Renal cortex interstitium (tissue), 11 donors: ENCODE data around the gene C19orf47. TPM values are rescaled to one million over a fixed set of nuclear protein-coding genes. Genes with fewer than 3 reads are reported as not detected.
A peak's percentile ranks its signal among the peaks of the same experiment; 100 is the strongest.
"Not testable (repeated sequence)": the region's sequence is repeated elsewhere in the genome, so short reads cannot be mapped to it uniquely, and the experiment has no call there.

Source experiments
- DNase-seq, 11 donors: peaks; one replicate each; pipeline ENCODE4 v3.0.0-alpha.2; 2013; ENCODE audit warnings: low read depth in 9 of 11, low spot score in 4 of 11; ENCODE audit errors: extremely low read depth in 1 of 11
- polyA plus RNA-seq, 3 donors: library from polyadenylated mRNA; unstranded; fragments of 120-200 nt; gene quantifications; one replicate each; pipeline ENCODE4 v1.2.1, GENCODE V29; 2013; ENCODE audit not compliant: insufficient read length in 3 of 3

The C19orf47 gene
- polyA plus RNA-seq, 3 donors = 8.3 to 18.0 (median 14.5) TPM

DNA sequence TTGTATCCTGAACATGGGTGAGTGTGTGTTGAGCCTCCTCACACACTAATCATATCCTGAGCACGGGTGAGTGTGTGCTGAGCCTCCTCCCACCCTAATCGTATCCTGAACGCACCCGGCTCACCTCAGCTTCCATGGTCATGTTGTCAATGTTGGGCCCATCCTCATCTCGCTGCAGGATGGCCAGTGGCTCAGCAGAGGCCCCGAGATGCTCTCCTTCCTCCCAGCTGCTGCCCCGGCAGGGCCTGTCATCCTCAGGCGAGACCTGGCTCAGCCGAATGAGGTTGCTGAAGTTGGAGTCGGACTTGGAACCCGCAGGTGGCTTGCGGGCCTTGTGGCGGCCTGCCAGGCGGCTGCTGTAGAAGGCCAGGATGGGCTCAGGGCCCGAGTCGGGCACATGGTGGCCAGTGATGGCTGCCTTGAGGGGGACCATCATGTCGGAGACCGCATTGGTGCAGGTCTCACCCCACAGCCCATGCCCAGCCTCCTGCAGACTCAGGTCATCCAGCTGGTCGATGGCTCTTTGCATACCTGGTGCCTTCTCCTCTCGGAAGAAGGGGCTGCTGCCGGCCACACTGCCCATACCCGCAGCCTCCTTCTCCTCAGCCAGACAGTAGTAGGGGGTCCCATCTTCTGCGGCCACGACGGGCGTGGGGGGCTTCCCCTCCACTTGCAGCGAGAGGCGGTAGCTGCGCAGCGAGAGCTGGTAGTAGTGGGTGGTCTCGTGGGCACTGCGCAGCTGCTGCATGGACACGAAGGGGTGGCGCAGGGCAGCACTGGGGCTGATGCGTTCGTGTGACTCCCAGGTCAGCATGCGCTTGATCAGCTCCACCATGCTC is 32.2 kb upstream of the C19orf47 start:
- DNase-seq = no peak

DNA sequence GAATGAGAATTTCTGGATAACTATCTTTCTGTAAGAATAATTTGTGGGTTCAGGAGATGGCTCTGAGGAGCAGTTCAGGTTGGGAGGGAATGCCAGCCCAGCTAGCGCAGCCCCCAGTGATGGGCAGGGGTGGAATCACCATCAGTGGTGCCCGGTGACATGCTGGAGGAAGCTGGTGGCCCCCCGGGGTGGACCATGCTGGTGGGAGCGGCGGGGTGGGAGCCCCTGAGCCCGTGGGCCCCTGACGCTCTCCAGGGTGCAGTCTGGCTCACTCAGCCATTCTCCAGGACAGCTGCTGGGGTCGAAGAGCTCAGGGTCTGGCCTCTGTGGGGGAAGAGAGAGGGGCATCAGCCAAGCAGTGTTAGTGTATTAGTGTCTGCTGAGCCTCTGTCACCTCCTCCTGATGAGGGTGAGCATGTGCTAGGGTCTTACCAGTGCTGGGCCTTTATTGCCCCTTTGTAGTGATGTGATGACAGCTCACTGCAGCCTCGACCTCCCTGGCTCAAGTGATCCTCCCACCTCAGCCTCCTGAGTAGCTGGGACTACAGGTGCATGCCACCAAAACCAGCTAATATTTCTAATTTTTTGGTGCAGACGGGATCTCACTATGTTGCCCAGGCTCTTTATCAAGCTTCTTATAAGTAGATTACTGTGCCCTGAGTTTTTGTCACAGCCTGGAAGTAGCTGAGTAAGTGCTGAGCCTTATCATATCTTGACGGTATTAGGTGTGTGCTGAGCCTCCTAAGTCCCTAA is 31.4 kb upstream of the C19orf47 start:
- no peak for DNase-seq

DNA sequence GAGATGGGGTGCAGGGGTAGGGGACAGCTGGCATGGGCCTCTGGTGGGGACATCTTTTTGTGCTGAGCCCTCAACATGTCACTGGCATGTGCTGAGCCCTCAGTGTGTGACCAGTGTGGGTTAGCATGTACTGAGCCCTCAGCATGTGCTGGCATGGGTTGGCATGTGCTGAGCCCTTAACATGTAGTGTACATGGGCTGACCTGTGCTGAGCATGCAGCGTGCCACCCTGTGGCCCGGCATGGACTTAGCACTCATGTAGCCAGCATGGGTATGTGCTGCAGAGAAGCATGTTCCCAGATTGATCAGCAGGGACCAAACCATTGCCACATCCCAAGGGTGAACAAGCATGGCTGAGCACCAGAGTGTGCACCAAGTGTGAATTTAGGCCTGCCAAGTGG is 30.3 kb upstream of the C19orf47 start:
- DNase-seq = no peak

DNA sequence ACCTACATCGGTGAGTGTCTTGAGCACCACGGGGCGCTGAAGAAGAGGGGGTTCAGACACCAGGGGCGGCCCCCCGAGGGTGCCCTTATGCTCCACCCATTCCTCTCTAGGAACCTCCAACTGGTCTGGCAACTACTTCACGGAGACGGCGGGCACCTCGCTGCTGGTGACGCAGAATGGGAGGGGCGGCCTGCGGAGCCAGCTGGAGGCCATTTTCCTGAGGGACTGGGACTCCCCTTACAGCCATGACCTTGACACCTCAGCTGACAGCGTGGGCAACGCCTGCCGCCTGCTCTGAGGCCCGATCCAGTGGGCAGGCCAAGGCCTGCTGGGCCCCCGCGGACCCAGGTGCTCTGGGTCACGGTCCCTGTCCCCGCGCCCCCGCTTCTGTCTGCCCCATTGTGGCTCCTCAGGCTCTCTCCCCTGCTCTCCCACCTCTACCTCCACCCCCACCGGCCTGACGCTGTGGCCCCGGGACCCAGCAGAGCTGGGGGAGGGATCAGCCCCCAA is 29.7 kb upstream of the C19orf47 start:
- no peak for DNase-seq

DNA sequence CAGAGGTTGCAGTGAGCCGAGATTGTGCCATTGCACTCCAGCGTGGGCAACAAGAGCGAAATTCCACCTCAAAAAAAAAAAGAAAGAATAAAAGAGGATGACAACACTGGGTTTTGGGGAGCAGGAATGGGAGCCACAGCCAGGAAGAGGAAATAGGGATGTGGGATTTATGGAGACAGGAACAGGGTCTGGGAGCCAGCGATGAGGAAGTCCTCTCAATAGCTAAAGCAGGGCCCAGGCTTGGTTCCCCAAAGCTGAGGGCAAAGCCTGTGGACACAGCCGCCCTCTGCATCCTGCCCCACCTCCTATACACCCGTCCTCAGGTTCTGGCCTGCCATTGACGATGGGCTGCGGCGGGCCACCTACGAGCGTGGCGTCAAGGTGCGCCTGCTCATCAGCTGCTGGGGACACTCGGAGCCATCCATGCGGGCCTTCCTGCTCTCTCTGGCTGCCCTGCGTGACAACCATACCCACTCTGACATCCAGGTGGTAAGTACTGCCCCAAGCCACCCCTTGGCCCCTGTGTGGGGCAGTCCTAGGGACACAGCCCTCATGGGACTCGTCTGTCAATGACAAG is 28.2 kb upstream of the C19orf47 start:
- no peak for DNase-seq

DNA sequence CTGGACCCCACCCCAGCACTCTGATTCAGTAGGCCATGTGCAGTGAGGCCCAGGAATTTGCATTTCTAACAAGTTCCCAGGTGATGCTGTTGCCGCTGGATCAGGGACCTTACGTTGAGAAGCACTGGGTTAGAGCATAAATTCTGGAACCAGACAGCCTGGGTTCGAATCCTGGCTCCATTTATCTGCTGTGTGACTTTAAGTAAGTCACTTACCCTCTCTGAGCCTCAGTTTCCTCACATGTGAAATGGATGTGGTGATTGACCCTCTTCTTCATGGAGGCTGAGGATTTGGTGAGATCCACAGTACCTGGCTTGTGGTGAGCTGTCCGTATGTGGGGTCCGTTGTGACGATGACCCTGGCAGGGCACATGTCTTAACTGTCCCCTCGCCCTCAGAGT is 25.9 kb upstream of the C19orf47 start:
- no peak for DNase-seq

DNA sequence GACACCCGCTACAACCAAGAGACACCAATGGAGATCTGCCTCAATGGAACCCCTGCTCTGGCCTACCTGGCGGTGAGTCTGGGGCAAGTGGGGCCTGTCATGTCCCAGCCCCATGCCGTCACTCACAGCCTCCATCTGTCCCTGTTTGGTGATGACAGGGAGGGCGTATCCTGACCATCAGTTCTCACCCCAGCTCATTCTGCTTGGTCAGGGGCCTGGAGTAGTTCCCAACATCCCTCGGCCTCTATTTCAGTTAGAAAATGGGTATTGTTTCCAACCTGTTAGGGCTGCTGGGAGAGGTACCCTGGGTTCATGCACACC is 23.6 kb upstream of the C19orf47 start:
- DNase-seq = no peak

DNA sequence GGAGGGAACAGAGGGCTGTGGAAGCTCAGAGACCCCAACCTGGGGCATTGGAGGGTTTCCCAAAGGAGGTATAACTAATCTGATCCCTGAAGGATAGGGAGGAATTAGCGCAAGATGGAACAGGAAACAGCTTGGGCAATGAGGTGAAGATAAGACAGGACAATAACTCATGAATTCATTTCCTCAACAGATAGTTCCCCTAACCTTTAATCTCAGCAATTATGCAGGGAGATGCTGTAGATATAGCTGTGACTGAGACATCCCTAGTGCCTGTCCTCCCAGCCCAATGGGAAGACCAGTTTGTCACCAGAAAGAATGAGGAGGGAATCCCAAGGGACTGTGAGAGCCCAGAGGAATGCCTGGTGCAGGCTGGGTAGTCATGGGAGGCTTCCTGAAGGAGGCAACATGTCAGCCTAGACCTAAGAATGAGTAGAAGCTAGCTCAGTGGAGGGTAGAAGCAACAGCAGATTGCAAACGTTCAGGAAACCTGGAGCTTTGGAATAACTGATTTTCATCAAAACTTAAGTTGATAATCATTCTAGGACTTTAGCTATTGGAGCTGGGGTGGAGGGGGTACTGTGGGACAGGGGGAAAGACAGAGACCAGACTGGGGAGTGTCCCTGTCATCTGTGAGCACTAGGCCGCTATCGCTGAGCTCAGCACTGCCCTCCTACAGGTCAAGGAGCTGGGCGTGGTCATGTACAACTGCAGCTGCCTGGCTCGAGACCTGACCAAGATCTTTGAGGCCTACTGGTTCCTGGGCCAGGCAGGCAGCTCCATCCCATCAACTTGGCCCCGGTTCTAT is 23.0 kb upstream of the C19orf47 start:
- no peak for DNase-seq

DNA sequence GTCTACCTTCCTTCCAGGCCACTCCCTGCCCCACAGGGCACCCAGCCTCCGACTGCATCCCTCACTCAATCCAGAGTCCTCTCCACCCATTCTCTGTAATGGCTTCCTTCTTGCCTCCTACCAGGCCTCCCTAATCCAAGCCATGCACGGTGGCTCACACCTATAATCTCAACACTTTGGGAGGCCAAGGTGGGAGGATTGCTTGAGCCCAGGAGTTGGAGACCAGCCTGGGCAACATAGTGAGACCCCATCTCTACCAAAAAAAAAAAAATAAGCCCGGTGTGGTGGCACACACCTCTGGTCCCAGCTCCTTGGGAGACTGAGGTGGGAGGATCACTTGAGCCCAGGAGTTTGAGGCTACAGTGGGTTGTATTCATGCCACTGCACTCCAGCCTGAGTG is 22.1 kb upstream of the C19orf47 start:
- DNase-seq = not testable (repeated sequence)

DNA sequence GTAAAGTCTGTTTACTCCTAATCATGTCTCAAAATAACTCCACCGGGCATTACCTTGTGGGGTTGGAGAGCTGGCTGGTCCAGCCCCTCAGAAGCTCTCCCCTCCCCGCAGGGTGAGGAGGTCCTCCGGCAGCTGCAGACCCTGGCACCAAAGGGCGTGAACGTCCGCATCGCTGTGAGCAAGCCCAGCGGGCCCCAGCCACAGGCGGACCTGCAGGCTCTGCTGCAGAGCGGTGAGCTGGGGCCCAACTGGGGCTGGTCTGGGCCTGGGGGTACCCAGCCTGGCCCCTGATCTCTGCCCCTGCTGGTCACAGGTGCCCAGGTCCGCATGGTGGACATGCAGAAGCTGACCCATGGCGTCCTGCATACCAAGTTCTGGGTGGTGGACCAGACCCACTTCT is 21.6 kb upstream of the C19orf47 start:
- DNase-seq = no peak

DNA sequence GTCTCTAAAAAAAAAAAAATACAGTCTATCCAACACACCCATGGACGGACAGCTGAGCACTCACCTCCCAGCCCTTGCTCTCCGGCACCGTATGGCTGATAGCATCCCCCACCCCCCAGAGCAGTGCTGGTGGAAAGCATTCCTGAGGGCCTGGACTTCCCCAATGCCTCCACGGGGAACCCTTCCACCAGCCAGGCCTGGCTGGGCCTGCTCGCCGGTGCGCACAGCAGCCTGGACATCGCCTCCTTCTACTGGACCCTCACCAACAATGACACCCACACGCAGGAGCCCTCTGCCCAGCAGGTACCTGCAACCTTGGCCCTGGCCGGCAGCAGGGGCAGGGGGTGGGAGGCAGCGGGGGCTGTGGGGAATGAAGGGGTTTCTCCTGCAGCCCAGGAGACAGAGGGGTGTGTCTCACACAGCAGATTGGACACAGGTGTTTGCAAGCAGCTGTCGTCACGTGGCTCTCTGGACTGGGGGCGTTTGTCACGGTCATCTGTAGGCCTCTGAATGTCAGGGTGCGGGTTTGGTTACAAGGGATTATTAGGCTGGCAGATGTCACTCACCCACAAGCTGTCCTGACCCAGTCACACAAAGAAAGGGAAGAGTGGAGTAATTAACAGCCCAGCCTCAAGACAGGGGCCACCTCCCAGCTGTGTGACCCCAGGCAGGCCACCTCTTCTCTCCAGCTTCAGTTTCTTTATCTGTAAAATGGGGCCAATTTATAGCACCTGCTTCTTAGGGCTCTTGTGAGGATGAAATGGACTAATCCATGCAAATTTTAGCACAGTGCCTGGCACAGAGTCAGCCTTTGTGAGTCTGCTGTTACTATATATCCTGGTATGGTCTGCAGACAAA is 19.6 kb upstream of the C19orf47 start:
- DNase-seq = no peak

DNA sequence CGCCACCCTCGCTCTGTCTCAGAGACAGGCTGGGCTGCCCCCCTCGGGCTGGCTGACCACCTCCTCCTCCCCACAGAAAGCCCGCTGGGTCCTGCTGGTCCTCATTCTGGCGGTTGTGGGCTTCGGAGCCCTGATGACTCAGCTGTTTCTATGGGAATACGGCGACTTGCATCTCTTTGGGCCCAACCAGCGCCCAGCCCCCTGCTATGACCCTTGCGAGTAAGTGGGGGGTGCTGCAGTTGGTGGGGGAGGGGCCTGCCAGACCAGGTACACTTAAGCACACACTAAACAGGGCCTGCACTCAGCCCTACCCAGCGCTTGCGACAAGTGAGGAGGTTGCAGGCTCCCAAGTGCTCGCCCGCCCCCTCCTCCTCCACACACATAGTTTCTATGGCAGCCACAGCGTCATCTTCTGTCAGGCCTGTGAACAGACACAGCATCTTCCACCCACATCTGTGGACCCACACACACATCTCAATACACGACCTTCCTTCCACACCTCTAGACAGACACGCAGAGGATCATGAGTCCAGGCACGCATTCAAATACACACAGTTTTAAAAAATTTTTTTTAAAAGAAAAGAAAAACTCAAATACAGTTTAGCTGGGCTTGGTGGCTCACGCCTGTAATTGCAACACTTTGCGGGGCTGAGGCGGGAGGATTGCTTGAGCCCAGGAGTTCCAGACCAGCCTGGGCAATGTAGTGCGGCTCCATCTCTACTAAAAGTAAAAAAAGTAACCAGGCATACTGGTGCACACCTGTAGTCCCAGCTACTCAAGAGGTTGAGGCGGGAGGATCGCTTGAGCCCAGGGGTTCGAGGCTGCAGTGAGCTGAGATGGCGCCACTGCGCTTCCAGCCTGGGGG is 18.7 kb upstream of the C19orf47 start:
- peak in 5 of 11 donors; percentile 31 to 41 (median 39) for DNase-seq

DNA sequence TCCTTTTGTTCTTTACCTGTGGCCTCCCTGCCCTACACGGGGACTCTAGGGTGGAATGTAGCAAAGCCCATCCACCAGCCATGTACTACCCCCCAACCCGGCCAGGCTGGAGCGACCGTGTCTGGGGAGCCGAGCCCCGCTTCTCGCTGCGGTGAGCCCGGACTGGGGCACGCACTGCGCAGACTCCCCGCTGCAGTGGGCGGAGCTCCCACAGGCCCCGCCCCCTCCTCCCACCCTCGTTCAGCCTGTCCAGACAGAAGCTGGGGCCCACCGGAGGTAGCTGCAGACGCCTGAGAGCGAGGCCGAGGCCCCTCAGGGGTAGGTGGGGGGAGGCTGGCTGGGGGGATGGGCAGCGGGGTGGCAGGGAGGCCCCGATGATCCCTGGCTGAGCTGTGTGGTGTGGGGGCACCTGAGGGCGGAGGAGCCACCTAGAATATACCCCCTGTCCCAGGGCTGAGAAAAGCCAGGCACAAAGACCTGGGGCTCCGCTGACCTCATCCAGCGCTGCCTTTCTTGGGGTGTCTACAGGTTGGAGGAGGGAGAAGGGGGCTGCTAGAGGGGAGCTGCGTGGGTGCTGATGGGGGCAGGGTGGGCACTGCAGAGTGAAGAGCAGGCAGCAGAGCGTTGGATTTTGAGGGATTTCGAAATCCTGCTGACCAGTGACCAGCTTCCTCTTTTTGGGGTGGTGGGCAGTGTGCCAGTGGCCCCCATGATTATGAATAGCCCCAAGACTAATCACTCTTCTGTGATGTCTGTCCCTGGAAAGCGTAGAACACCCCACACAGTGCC is 17.6 kb upstream of the C19orf47 start:
- peak in 10 of 11 donors; percentile 56 to 89 (median 82) for DNase-seq

DNA sequence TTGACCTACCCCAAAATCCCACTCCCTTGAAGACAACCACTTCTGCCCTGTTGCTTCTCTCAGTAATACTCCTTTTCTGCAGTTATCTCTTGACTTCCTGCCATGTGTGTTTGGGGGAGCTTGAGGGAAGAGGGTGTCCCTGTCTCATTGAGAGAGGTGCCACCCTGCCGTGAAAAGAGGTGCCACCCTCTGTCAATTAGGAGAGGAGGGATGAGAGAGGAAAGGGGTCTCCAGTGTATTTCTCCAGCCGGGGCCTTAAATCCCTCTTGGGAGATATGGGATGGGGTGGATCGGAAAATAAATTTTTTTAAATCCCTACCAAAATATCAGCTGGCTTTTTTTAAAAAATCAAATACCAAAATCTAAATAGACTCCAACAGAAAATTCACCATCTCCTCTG is 16.8 kb upstream of the C19orf47 start:
- no peak for DNase-seq

DNA sequence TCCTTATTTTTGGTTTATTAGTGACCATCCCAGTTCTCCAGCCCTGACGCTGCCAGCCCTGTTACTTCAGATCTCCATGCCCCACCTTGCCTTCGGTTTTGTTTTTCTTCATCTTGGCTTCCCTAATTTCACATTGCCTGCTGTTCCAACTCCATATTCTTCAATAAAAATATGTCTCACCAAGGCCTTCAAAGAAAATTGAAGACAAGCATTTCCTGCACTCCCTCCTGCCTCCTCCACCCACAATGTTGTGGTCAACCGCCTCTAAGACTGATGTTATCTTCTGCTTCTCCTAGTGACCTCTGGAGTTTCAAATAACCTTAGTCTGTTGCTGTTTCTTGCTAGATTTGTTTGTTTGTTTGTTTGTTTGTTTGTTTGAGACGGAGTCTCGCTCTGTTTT is 14.9 kb upstream of the C19orf47 start:
- no peak for DNase-seq

DNA sequence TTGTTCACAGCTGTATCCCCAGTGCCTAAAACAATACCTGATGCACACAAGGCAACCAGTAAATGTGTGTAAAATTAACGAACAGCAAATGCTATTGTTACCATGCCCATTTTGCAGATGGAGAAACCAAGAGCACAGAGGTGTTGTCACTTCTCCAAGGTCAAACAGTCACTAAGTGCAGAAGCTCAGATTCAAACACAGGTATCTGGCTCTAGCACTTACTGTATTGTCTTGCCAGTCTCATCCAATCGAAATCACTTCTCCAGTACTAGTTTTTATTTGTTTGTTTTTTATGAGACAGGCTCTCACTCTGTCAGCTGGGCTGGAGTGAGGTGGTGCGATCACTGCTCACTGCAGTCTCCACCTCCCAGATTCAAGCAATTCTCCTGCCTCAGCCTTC is 14.0 kb upstream of the C19orf47 start:
- no peak for DNase-seq
